ENCODE data around the gene LPAR3.

DNA sequence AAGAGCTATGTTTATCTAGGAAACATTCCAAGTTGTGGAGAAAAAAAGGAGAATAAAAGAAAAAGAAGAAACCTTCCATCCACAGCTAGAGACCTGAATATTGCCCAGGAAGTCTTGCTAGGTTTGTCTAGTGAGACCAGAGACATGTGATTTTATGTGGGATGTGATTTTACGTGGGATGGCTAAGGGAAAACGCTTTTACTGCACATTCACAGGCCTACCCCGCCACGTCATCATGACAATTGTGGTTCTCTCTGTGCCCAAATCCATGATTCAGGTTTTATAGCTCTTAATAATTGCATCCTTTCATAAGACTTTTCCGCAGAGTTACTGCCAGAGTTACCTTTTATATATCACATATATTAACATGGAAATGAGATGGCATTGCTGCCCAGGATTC, 116.4 kb downstream of the LPAR3 start:
- TF ChIP-seq, protein P1, sequence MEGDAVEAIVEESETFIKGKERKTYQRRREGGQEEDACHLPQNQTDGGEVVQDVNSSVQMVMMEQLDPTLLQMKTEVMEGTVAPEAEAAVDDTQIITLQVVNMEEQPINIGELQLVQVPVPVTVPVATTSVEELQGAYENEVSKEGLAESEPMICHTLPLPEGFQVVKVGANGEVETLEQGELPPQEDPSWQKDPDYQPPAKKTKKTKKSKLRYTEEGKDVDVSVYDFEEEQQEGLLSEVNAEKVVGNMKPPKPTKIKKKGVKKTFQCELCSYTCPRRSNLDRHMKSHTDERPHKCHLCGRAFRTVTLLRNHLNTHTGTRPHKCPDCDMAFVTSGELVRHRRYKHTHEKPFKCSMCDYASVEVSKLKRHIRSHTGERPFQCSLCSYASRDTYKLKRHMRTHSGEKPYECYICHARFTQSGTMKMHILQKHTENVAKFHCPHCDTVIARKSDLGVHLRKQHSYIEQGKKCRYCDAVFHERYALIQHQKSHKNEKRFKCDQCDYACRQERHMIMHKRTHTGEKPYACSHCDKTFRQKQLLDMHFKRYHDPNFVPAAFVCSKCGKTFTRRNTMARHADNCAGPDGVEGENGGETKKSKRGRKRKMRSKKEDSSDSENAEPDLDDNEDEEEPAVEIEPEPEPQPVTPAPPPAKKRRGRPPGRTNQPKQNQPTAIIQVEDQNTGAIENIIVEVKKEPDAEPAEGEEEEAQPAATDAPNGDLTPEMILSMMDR (IDR thresholded peaks at IDR 0.05): no peak
- no peak for TF ChIP-seq EZH2 (IDR thresholded peaks at IDR 0.05; ENCODE audit: borderline replicate concordance, insufficient read depth, low read depth, low read length, poor library complexity, severe bottlenecking)

All from B cell (primary cell).